Stimulated activated CD8-positive, alpha-beta memory T cell treated with anti-CD3 and anti-CD28 coated beads, Interleukin-12 subunit alpha, Interleukin-12 subunit beta, amount 100 ng/mL, for 24 hours (primary cell): ENCODE data around the gene ZFC3H1.

Experiments used
- DNase-seq: peaks from one replicate; pipeline ENCODE4 v3.0.0-alpha.2; 2020; ENCODE audit errors: extremely low read depth

ZFC3H1 gene

DNA sequence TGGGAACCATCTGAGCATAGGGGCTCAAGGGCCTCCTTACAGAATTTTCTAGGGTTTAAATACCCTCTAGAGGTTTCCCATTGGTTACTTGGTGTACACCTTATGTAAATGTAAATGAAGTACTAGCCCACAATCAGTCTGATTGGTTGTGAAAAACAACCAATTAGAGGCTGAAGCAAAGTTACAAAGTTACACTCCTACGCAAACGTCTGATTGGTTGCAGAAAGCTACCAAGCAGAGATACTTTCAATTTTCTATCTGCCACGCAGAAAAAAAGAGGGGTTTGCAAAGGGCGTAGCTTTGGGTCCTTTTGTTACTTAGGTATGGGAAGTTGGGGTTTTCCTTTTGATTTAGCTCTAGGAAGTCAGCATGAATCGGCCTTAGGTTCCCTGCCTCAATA, 20.4 kb upstream of the ZFC3H1 start:
- DNase-seq = no peak

DNA sequence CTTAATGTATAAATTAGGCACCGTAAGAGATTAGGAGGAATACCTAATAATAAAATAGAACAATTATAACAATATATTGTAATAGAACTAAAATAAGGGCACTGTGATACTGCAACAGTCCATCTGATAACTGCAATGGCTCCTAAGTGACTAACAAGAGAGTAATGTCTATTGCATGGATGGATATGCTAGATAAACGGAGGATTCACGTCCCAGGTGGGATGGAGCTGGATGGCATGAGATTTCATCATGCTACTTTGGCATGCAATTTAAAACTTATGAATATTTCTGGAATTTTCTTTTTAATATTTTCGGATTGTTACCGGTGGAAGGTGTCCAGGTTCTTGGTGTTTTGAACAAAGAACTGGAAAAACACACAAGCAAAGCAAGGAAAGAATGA, 20.0 kb upstream of the ZFC3H1 start:
- no peak for DNase-seq

DNA sequence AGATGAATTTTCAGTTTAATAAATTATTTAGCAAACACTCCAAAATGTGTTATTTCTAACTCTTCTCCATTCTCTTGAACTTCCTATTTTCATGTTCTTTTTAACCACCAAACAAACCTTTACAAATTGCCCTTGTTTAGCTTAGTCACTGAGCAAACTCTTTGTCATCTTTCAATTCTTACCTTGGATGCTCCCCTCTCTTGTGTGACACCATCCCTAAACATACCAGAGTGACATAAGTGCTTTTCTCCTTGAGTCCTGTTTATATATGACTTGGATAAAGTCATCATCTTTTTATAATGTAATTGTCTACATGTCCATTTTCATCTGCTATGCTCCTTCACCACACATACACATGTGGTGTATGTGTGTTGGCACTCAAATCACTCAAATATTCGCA, 18.8 kb upstream of the ZFC3H1 start:
- DNase-seq = no peak

DNA sequence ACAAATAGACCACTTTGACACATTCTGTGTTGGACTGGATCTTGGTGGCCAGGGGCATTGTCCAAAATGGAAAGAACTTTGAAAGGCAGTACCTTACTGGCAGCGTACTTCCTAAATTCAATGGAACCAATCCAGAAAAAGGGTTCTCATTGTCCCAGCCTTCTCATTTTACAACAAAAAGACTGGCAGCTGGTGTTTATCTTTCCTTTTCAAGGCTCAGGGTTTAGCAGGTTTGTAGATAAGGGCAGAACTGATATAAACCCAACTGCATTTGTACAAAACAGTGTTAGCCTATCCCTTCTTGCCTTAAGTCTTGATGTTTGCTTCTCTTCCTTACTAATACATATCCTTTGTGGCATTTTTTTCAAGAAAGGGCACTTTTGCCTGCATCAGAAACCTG, 8.2 kb upstream of the ZFC3H1 start:
- DNase-seq = no peak

DNA sequence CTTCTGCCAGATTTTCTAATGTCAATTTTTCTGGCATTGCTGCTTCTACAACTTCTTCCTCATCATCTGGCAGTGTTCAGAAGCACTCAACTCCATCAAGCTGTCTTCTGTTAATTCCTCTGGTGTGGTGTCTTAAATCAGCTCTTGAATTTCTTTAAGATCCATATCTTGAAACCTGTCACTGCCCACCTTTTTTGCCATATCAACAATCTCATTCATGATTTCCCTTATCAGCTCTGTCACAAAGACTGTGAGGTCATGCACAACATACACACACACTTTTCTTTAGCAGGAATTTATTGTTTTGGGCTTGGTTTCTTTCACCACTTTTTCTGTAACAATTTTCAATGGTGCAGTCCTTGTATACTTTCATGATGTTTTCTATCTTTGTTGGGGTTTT, 7.7 kb upstream of the ZFC3H1 start:
- no peak for DNase-seq

DNA sequence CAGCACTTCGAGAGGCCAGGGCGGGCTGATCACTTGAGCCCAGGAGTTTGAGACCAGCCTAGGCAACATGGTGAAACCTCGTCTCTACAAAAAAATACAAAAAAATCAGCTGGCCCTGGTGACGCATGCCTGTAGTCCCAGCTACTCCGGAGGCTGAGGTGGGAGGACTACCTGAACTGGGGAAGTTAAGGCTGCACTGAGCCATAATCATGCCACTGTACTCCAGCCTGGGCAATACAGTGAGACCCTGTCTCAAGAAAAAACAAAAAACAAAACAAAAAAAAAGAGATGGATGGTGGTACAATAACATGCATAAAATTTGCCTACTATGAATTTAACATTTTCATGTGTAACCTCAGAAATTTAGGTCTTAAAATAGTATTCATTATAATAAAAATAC, 2.6 kb upstream of the ZFC3H1 start:
- no peak for DNase-seq

DNA sequence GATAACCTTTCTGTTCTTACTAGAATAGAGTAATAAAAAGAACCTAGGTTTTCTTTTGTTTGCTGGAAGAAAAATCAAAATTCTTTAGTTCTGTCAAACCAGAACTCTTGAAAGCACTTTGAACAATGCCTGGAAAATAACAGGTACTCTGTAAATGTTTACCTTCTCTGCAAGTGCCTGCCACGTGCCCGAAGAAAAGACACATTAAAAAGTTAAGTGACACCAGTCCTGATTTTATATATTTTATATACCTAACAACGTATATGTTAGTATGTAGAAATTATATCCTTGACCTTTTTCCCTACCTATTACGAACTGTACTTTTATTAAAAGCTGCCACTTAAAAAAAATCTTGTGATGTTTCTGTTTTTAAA, 1.4 kb upstream of the ZFC3H1 start:
- no peak for DNase-seq

DNA sequence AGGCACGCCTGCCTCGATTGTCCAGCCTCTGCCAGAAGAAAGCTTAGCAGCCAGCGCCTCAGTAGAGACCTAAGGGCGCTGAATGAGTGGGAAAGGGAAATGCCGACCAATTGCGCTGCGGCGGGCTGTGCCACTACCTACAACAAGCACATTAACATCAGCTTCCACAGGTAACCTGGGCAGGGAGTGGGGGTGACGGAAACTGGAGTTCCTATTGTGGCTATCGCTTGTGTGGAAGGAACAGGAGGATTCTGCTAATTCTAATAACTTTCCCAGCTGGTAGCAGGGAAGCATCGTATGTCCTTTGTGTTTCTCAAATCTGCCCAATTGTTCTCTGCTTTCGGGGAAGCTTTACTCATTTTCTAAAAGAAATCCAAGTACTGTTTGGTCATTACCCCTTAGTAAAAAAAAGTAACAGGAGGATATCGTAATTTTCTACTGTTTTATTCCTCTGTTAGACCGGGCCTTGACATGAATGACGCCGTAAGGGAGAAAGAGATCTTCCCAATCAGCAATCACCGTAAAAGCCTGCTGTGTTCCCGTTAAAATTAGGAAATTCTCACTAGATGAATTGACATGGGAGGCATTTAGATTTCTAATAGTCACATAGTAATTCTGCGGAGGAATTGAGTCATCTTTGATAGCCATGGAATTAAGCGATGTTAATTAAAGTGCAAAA, 902 bp upstream of the ZFC3H1 start:
- no peak for DNase-seq

DNA sequence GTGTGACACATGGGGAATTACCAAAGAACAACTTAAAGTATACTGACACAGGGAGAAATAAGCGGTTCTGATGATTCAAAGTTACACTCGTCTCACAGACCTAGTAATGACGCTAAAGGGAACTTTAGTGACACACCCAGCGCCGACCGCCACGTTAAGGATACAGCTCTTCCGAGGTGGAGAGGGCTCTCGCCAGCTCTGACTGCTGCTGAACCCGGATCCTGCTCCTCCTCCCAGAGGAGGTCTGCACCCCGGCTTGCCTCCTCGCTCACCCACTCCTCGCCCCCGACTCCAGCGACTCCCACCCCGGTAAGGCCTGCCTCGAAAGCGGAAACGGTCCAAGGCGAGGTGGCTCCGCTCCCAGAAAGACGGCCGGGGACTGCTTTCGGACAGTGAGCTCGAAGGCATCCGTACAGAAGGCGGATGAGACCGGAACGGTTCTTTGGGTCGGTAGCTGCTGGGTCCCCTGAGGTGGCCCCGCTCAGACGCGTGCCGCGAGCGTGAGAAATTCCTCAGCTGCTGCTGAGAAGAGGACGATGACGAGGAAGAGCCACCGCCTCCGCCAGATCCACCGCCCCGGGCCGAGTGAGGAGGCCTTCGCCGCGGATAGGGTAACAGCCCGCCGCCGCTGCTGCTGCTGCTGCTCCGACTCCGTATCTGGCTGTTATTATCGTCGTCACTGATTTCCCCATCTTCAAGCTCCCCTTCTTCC, 643 bp downstream of the ZFC3H1 start:
- peak; percentile 36 for DNase-seq

DNA sequence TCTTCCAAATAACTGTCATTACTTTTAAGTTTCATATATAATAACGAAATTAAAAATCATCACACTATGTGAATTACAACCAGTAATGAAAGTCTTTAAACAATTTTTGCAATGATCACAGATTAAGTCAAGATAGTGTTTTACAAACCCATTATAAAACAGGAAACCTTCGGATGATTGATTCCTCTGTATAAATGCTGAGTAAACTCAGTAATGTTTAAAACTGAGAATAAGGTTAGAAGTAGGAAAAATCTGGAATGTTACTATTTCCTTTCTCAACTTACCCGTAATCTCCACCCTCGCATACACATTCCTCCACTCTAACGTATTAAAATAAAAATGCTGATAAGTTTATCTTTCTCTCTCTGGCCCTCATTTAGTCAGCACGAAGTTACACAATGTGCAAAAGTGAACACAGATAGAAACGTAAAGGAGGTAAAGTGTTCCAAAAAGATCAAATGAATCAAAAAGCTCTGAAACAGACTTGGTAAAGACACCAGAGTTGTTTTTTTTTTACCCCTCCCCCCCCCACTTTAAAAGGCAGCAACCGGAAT, 1.6 kb downstream of the ZFC3H1 start:
- no peak for DNase-seq

DNA sequence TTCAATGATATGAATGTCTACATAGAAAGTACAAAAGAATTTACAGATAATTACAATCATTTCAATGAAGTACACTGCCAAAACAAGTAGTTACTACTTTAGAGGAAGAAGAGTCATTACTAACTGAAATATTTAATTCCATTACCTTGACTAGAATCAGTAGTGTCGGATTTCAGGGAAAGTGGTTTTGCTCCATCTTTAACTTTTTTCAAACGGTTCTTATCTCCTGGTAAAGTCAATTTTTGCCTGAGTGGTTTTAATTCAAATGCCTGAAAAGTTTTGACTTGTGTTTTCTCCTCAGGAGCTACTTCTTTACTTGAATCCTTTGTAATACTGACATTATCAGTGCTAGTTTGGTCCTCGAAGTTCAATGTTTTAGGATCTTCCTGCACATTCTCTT, 6.9 kb downstream of the ZFC3H1 start:
- DNase-seq = no peak

DNA sequence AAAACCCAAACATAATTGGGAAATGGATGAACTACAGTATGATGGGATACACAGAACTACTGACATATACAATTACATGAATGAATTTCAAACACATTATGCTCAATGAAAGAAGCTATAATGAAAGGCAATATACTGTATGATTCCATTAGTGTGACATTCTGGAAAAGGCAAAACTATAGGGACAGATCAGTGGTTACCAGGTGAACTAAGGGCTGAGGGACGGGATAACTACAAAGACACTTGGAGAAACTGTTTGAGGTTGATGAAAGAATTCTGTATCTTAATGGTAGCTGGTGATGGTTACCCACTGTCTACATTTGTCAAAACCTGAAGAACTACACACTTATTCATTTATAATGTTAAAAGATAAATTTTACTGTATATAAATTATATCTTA, 7.7 kb downstream of the ZFC3H1 start:
- no peak for DNase-seq

DNA sequence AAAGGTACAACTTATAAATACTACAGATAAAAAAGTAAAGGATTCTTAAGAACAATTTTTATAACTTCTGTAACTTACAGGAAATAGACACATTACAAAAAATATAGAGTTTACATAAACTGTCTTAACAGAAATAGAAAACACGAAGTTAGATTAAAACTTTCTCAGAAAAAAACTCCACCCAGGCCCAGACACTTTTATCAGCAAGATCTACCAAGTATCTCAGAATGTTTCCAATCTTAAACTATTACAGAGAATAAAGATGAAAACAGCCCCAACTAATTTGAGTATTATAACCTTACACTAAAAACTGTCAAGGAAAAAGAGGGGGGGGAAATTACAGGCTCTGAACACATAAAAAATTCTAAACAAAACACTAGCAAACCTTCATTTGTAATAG, 8.2 kb downstream of the ZFC3H1 start:
- DNase-seq = no peak

DNA sequence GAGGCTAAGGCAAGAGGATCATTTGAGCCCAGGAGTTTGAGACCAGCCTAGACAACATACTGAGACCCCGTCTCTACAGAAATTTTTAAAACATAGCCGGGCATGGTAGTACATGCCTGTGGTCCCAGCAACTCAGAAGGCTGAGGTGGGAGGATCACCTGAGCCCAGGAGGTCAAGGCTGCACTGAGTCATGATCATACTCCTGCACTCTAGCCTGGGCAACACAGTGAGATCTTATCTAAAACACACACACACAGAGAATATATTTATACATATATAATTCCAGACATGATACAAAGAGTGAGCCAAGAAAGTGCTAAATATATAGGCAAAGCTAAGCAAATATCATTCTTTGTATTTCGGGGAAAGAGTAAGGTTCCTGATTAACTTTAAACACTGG, 9.4 kb downstream of the ZFC3H1 start:
- no peak for DNase-seq

DNA sequence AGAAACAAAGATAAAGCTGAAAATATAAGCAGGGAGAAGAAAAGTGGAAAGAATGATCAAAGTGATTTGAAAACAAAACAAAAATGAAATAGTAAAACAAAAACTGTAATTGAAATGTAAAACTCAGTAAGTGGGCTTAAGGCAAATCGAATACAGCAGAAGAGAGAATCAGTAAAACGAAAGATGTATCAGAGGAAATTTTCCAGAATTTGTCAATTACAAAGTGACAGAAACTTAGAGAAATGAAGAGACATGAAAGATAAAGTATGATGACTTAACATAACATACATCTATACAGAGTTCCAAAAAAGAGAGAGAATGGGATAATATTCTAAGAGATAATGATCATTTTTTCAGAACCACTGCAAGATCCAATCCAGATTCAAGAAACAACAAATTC, 10.5 kb downstream of the ZFC3H1 start:
- DNase-seq = no peak

DNA sequence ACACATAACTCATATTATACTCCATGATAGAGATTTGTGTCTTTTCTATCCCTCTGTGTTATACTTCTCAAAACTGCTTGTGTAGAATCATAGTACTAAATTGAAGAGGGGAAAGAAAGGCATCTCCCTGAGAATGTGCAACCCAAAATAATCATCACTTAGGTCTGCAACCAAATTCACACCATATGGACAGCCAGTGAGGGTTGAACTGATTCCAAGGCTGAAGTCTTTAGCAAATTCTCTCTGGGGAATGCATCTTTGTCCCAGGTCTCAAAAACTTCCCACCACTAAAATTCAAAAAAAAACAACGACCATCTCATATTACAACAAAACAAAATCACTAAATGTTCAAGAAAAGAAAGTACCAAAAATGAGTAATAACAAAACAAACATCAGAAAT, 11.0 kb downstream of the ZFC3H1 start:
- DNase-seq = no peak

DNA sequence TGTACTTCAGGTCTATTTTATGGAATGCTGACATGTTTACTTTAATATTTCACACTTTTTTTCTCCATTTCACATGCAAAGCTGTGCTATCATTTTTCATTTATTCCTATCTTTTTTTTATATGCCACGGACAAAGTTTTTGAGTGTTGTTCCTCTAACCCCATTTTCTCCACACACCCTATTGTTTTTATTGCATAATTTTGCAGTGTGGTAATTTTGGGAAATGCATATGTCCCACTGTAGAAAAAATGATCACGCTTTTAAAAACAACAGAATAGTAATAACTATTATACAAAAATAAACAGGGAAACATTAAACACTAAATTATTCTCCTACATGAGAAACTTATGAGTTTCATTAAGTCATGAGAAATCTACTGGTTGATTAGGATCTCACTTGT, 14.2 kb downstream of the ZFC3H1 start:
- DNase-seq = no peak

DNA sequence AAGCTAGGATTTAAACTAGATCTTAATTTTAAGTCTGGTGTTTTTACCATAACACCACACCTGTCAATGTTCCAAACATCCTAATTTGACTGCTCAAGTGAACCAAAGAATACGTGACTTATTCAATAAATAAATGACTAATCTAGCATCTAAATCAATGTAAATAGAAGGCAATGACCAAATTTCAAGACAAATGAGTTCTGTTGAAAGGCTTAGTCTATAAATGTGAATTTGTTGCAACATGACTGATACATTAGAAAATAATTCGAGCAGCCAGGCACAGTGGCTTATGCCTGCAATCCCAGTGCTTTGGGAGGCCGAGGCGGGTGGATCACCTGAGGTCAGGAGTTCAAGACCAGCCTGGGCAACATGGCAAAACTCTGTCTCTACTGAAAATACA, 15.1 kb downstream of the ZFC3H1 start:
- DNase-seq = no peak

DNA sequence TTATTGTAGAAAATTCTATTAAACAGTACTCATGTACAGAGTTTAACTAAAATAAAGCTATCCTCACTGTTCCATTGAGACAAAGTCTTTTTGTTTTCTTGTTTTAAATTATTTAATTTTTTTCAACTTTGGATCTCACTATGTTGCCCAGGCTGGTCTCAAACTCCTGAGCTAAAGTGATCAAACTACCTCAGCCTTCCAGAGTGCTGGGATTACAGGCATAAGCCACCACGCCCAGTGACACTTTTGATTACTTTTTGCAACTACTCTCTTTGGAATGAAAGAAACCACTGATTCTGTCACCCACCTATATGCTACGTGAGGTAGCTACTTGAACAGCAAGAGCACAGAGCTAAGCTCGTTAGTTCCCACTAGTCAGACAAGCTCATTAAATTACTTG, 17.1 kb downstream of the ZFC3H1 start:
- DNase-seq = no peak

DNA sequence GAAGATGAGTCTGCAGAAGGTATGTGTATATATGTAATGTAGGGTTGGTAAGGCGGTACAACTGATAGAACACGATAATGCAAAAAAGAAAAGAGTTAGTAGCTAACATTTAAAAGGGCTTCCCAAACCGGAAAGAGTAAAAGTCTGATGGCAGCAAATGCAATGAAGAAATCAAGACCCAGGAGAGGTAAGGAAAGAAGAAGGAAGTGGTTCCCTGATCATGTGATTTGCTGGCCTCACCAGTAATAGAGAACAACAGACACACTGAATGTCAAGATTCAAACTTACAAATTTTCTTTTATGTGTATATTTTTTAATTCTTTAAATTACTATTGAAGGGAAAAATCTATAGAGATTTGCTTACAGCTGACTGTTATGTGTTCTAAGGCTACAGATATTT, 18.4 kb downstream of the ZFC3H1 start:
- DNase-seq = no peak

DNA sequence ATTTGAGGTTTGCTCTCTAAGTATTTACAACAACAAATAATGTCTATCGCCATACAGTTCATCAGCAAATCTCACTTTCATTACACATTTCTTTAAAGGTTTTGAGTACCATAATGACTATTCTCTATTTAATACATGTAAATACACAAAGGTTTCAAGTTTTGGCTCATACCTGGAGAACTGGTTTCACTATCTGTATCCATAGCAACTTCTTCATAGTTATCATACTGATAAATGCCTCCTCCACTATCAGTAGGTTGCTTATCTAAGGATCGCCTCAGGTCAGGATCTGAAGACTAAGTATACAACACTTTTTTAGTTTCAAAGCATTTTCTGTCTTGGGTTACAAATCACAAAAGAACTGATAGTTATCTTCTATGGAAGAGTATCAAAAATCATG, 21.4 kb downstream of the ZFC3H1 start:
- no peak for DNase-seq

DNA sequence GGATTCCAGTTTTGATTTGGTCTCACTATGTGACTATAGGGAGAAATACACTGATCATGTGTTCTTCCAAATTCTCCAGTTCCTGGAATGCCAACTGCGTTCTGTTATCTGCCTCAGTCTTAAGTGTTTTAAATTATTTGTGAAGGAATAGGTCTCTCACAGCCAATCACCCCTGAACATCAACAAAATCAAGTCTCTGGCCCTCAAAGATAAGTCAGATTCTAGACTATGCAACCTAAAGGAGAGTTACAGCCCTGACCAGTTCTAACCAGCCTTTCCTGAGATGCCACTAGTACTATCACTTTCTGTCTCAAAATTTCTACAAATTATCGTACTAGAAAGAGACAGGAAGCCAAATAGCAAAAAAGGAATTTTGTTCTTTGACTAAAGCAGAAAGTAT, 22.3 kb downstream of the ZFC3H1 start:
- DNase-seq = no peak

DNA sequence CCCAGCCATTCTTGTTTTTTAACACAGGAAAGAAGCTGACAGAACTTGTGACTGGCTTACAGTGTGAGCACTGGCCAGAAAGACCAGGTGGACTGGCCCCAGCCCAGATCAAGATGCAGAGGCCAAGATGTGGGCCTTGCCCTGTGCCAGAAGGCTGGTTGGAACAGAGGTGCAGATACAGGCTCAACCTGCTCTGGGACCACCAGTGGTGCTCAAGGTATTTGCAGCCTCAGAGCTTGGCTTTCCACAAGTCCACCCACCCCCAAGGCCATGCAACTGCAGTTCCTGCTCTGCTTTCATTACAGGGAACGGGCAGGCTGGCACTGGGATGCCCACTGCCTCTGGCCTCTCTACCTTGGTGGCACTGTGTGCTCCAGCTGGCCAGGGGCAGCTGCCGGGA, 23.3 kb downstream of the ZFC3H1 start:
- no peak for DNase-seq

DNA sequence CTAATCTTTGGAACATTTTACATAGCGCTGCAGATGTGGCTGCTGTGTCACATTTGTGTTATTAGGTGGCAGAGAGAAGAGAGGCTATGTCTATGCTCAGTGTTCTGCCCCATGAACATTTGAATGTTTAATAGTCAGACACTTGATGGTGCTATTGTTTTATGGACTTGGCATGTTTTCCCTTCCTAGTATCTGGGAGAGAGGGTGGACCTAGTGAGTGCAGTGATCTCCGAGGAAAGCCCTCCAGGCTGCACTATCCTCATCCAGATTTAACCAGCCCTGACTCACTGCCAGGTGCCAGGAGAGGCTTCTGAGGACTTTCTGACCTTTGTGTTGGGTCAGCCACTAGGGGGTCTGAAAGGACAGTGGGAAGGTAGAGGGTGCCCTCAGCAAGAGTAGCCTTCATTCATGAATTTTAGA, 24.3 kb downstream of the ZFC3H1 start:
- DNase-seq = no peak
